ENCODE data around the gene HMGCLL1. TPM values are rescaled to one million over a fixed set of nuclear protein-coding genes. Genes with fewer than 3 reads are reported as not detected.
A peak's percentile ranks its signal among the peaks of the same experiment; 100 is the strongest.

Gene HMGCLL1
- total RNA-seq, 4 donors from 2014 or later, result 2.2 TPM; not detected in 3

DNA sequence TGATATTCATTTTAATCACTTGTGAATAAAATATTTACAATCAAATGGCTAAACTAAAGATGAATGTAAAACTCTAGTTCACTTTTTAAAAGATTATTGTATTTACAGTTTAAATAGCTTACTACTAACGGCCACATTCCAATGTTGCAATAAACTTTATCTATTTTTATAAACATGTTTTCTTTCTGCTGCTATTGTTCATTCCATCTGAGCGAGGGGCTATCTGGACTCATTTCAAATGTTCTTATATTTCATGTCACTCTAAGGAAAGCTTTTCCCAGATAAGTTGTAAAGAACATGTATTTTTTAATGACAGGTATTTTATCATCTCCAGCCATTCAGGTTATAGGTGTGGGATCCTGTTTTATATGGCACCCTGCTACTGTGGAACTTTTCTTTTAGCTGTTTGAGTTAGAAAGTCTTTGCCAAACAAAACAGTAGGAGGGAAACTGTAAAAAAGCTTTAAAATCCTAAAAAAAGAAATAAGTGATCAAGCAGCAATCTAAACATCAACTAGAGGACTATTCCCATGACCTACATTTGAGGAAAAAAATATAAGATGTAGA is 42.5 kb downstream of the HMGCLL1 start:
- H3K9me3 ChIP-seq, result no peaks in the 10 kb centered on the region
- TF ChIP-seq, protein P1, sequence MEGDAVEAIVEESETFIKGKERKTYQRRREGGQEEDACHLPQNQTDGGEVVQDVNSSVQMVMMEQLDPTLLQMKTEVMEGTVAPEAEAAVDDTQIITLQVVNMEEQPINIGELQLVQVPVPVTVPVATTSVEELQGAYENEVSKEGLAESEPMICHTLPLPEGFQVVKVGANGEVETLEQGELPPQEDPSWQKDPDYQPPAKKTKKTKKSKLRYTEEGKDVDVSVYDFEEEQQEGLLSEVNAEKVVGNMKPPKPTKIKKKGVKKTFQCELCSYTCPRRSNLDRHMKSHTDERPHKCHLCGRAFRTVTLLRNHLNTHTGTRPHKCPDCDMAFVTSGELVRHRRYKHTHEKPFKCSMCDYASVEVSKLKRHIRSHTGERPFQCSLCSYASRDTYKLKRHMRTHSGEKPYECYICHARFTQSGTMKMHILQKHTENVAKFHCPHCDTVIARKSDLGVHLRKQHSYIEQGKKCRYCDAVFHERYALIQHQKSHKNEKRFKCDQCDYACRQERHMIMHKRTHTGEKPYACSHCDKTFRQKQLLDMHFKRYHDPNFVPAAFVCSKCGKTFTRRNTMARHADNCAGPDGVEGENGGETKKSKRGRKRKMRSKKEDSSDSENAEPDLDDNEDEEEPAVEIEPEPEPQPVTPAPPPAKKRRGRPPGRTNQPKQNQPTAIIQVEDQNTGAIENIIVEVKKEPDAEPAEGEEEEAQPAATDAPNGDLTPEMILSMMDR (IDR thresholded peaks at IDR 0.05), result no peak
- no peaks in the 10 kb centered on the region for H3K36me3 ChIP-seq

DNA sequence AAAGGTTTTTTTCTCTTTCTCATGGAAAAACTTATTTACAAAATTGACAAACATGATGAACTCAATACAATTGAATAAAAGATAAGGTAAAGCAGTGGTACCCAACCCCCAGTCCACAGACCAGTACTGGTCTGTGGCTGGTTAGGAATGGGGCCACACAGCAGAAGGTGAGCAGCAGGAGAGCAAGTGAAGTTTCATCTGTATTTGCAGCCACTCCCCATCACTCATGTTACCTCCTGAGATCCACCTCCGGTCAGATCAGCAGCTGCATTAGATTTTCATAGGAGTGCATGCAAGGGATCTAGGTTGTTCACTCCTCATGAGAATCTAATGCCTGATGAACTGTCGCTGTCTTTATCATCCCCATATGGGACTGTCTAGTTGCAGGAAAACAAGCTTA is 47.5 kb downstream of the HMGCLL1 start:
- H3K27me3 ChIP-seq, result no peaks in the 10 kb centered on the region
- DNase-seq, result no peak
- no peak overlapping the region for H3K27ac ChIP-seq
- no peaks in the 10 kb centered on the region for H3K36me3 ChIP-seq
- no peak overlapping the region for H3K4me3 ChIP-seq
- TF ChIP-seq, protein P1 (IDR thresholded peaks at IDR 0.05), result no peak
- TF ChIP-seq POLR2A (IDR thresholded peaks at IDR 0.05), result no peak
- no peaks in the 10 kb centered on the region for H3K4me1 ChIP-seq
- H3K9me3 ChIP-seq, result no peaks in the 10 kb centered on the region

More for the DNA sequence above, 42.5 kb downstream of the HMGCLL1 start:
- H3K27ac ChIP-seq, result no peak overlapping the region
- H3K4me3 ChIP-seq, result no peak overlapping the region
- no peak for DNase-seq
- no peaks in the 10 kb centered on the region for H3K4me1 ChIP-seq
- H3K27me3 ChIP-seq, result no peaks in the 10 kb centered on the region

DNA sequence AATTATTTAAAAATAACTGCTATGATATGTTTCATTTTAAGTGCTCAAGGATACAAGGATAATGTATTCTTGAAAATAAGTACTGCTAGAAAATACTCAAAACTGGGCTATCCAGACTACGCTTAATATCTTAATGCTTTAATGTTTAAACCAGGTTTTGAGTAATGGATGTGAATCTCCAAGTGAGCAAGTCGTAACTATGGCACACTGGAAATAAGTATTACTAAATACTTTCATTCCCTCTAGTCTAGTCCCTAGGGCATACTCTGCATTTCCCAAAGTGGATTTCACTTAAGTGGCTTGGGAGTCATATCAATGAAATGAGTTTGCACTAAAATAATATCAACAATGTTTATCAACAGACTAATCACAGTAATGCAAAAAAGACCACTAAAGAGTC is 48.1 kb downstream of the HMGCLL1 start:
- no peak for DNase-seq
- H3K36me3 ChIP-seq, result no peaks in the 10 kb centered on the region
- TF ChIP-seq POLR2A (IDR thresholded peaks at IDR 0.05), result no peak
- TF ChIP-seq, protein P1 (IDR thresholded peaks at IDR 0.05), result no peak
- H3K4me1 ChIP-seq, result no peaks in the 10 kb centered on the region
- H3K4me3 ChIP-seq, result no peak overlapping the region
- H3K9me3 ChIP-seq, result no peaks in the 10 kb centered on the region
- H3K27ac ChIP-seq, result no peak overlapping the region
- H3K27me3 ChIP-seq, result no peaks in the 10 kb centered on the region

DNA sequence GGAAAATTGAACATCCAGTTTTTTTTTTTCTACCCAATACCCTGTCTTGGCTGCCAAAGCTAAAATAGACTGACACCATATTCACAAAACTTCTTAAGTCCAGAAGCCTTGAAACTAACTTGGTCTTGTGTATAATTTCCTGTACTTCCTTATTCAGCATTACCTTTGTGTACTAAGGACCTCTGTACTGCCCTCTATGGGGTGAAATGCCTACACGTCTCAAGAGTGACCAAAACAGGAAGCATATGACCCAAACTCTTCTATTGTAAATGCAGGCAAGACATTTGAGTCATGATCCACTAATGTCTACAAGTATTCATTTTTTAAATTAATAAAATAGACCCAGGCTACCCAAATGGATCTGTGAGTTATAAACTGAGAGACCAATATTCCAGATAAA is 50.4 kb downstream of the HMGCLL1 start:
- DNase-seq, result no peak
- no peak overlapping the region for H3K4me3 ChIP-seq
- no peaks in the 10 kb centered on the region for H3K9me3 ChIP-seq
- H3K36me3 ChIP-seq, result no peaks in the 10 kb centered on the region
- H3K4me1 ChIP-seq, result no peaks in the 10 kb centered on the region
- H3K27ac ChIP-seq, result no peak overlapping the region
- no peaks in the 10 kb centered on the region for H3K27me3 ChIP-seq
- TF ChIP-seq, protein P1 (IDR thresholded peaks at IDR 0.05), result peak in 1 of 6 experiments; percentile 26
- TF ChIP-seq POLR2A (IDR thresholded peaks at IDR 0.05), result no peak

DNA sequence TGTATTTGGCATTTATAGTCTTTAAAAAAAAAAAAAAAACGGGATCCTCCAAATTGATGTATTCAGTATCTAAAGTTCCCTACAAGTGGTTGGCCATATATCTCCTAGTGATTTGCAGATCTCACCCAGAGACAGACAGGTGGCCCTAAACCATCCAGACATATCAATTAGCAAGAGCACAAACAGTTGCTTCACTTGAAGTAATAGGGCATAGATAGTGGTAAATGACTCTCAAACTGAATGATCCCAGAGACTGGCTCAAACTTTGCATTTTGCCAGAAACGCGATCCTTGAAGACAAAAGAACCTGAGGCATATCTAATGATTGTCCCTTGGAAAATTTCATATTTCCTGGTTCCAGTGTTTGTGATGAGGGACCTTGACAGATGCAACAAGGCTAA is 54.6 kb downstream of the HMGCLL1 start:
- H3K27me3 ChIP-seq, result no peaks in the 10 kb centered on the region
- H3K9me3 ChIP-seq, result no peaks in the 10 kb centered on the region
- no peak overlapping the region for H3K27ac ChIP-seq
- DNase-seq, result no peak
- H3K4me1 ChIP-seq, result no peaks in the 10 kb centered on the region
- H3K36me3 ChIP-seq, result no peaks in the 10 kb centered on the region
- no peak for TF ChIP-seq POLR2A (IDR thresholded peaks at IDR 0.05)
- TF ChIP-seq, protein P1 (IDR thresholded peaks at IDR 0.05), result no peak
- no peak overlapping the region for H3K4me3 ChIP-seq
